ENCODE measurements around the gene C1QTNF12.
"Not testable (repeated sequence)": the region's sequence is repeated elsewhere in the genome, so short reads cannot be mapped to it uniquely, and the experiment has no call there.

Gene C1QTNF12

GRCh38 chr1:1196431-1197187, 49.9 kb downstream of the C1QTNF12 start:
- DNase-seq: no peak

- not testable (repeated sequence) for DNase-seq
Observed at GRCh38 chr1:1195726-1196125, 50.8 kb downstream of the C1QTNF12 start.

- DNase-seq: no peak
Observed at GRCh38 chr1:1194723-1195122, 51.8 kb downstream of the C1QTNF12 start.
